ENCODE measurements around the gene SMIM22. TPM values are rescaled to one million over a fixed set of nuclear protein-coding genes. Genes with fewer than 3 reads are reported as not detected.

The SMIM22 gene, protein sequence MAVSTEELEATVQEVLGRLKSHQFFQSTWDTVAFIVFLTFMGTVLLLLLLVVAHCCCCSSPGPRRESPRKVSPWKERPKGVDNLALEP
- total RNA-seq: not detected

DNA sequence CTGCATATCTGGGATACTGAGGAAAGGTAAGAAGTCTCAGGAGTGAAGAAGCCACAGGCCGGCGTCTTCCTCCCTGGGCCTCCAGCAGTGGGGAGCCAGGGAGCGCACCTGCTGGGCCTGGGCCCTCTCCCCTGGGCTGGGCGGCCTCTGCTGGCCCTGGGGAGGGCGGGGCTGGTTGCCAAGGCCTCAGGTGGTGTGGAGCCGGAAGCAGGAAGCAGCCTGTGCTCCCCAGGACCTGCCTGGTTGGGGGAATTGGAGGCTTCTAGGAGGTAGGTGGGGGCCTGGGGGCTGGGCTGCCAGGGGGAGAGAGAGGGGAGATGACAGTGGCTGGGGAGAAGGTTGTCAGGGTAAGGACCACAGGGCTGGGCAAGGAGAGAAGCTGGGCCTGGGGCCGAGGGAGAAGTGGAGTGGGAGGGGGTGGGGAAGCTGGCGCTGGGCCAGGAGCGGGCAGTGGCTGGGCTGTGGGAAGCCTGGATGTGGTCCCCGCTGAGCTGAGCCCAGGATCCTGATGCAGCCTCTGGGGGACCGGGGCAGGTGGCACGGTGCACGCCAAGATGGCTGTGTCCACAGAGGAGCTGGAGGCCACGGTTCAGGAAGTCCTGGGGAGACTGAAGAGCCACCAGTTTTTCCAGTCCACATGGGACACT lies at the start of gene SMIM22:
TSS of gene SMIM22 (plus strand) at position 189 of the 647 bp plus-strand sequence. CDS start at position 555, 366 bp downstream.
- no peak for DNase-seq

DNA sequence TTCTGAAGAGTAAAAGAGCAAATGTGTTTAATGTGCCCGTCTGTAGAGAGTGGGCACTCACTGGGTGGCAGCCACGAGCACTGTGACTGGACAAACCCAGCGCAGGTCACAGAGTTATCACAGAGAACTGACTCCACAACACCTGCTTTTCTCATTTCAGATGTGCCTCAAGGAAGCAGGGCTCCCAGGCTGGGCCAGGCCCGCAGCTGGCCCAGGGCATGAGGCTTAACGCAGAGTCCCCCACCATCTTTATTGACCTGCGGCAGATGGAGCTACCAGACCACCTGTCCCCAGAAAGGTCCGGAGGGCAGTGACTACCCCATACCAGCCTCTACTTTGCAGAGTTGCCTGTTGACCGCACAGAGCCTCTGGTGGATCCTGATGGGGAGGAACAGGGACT lies 49.0 kb upstream of the SMIM22 start:
- no peak for DNase-seq

DNA sequence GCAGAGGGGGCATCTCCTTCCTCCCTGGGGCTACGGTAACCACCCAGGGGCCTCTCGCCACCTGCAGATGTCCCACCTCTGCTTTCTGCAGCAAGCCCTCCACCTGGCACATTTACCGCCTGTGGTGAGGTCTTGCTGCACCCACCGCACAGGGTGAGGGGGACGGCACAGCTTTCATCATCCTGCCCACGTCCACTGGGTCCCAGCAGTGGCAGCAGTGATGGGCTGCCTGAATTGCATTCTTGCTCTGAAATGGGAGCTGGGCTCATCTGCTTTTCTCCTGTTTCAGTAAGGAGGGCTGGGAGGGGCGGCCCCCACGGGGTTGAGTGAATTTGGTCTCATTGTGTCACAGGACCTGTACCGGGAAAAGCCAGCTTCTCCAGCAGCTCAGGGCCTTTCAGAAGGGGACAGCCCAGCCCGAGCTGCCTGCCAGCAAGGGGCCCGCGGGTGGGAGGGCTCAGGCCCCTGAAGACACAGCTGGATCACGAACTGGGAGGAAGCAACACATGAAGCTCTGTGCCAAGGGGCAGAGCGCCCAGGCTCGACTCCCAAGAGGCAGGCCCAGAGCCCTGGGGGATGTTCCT lies 48.1 kb upstream of the SMIM22 start:
- no peak for DNase-seq

DNA sequence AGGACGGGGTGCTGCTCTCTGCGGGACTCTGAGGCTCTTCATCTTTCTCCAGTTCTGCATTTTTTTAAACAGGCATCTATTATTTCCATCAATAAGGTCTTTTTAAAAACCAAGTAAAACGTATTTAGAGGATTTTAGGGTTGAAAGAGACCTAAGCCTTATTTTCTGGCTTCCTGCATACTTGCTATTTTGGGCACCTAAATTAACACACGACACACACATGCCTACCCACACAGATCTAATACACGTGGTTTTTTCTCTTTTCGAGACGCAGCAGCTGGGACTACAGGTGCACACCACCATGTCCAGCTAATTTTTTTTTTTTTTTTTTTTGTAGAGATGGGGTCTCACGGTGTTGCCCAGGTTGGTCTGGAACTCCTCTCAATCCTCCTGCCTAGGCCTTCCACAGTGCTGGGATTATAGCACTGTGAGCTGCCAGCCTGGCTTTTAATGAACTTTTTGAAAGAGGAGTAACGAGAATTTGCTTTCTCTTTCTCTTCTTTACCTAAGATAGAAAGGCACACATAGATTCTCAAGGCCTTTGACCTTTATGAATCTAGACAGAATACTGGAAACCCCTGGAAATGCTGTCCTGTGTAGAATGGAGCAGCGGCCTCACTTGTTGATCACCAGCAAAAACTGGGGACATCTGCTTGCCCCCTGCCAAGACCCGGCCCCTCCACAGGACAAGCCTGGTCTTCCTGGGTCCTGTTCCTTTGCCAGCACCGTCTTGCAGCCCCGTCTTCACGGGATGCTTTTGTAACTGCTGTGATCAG lies 47.1 kb upstream of the SMIM22 start:
- DNase-seq: no peak

DNA sequence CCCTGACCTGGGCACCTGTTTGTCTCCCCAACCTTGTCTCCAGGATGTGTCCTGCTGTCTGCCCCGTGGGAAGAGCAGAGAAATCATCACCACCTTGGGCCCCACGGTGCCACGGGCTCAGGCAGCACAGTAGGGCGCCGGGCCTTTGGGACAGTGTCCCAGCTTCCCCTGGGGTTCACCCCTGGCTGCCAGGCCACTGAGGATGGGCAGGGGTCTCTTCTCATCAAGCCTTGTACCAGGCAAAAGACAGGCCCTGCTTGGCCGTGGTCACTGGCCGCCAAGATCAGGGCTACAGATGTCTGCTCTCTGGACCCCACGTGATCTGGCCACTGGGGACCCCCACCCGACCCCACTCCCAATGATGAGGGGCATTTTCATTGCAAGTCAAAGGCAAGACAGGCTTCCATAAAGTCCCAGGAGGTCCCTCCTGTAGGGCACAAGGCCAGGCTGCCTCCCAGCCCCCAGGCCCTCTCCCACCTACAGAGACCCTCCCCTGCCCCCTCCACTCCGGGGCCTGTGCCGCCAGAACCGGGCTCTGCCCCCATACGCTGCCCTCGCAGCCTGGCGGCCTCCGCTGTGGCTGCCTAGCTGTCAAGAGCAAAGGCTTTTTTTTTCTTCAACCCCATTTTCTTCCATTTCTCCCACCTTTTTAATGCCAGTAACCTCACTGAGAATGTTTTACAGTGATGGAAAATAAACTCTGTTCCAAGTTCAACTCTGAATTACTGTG lies 46.3 kb upstream of the SMIM22 start:
- no peak for DNase-seq

DNA sequence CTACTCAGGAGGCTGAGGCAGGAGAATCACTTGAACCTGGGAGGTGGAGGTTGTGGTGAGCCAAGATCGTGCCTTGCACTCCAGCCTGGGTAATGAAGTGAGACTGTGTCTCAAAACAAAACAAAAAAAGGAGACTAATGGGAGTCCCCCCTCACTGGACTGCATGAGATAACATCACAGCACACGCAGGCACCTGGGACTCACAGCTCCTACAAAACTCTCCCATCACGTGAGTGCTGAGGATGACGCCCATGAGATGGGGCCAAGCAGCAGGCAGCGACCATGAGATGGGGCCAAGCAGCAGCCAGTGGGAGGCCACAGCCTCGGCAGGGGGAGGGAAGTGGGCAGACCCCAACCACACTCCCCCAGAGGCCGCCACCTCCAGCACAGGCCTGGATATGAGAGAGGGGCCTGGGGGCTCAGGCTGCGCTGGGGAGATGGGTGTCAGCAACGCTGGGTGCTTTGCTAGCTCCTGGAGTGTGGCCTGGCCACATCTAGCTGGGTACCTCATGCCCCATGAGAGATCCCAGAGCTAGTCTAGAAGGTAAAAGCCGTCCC lies 45.4 kb upstream of the SMIM22 start:
- DNase-seq: no peak

DNA sequence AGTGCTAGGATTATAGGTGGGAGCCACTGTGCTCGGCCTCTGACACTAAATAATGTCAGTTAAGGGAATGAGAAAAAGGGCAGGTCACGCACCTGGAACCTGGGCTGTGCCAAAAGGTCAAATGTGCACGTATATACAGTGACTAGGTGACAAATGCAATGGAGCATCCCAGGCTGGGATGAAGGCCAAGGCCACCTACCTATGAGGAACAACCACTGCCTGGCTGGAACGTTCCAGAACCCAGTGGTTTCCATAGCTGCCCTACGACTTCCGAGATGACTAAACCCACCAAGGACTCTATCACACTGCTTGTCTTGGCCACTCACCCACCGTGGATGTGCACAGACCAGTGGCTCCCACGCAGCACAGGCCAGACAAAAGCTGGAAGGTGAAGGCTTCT lies 44.3 kb upstream of the SMIM22 start:
- DNase-seq: no peak

DNA sequence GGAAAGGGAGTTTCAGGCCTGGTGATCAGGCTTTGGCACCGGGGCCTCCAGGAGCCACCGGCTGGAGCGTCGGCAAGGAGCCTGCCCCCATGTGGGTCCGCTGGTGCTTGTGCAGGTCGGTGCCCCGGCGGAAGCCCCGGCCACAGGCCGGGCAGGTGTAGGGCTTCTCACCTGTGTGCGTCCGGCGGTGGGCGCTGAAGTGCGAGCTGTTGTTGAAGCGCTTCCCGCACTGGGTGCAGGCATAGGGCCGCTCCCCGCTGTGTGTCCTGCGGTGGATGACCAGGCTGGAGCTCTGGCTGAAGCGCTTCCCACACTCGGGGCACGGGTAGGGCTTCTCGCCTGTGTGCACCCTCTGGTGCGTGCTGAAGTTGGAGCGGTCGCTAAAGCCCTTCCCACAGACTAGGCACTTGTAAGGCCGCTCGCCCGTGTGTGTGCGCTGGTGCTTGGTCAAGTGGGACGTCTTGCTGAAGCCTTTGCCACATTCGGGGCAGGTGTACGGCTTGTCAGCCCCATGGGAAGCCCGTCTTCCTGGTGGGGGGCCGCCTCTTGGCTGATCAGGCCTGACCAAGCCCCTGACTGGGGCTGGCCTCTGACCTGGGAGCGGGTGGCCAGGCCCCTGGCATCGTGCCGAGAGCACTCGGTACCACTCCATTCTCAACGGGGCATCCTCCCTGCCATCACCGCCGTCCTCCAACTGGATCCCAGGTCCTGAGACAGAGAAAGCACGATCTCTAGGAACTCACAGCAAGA lies 42.6 kb upstream of the SMIM22 start:
- no peak for DNase-seq

DNA sequence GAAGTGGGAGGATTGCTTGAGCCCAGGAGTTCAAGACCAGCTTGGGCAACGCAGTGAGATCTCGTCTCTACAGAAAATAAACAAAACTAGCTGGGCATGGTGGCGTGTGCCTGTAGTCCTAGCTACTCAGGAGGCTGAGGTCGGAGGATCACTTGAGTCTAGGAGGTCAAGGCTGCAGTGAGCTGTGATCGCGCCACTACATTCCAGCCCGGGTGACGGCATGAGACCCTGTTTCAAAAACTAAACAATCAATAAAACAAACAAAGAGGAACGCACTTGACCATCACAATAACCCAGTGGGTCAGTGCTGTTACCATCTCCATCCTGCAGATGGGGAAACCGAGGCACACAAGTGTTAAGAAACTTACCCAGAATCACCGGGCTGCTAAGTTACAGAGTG lies 41.9 kb upstream of the SMIM22 start:
- DNase-seq: no peak

DNA sequence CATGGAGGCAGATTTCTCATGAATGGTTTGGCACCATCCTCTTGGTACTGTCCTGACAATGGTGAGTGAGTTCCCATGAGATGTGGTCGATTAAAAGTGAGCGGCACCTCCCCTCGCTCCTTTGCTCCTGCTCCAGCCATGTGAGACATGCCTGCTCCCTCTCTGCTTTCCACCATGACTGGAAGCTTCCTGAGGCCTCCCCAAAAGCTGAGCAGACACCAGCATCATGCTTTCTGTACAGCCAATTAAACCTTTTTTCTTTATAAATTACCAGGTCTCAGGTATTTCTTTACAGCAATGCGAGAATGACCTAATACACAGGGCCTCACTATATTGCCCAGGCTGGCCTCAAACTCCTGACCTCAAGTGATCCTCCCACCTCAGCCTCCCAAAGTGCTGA lies 40.3 kb upstream of the SMIM22 start:
- DNase-seq: no peak

DNA sequence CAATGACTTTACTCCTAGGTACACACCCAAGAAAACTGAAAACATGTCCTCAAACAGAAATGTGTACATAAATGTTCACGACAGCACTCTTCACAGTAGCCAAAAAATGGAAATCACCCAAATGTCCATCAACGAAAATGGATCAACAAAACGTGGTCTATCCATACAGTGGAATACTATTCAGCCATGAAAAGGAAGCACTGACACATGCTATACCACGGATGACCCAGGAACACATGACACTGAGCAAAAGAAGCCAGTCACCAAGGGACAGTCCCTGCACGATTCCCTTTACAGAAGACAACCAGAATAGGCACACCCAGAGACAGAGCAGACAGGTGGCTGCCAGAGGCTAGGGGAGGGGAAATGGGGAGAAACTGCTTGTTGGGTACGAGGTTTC lies 39.5 kb upstream of the SMIM22 start:
- no peak for DNase-seq

DNA sequence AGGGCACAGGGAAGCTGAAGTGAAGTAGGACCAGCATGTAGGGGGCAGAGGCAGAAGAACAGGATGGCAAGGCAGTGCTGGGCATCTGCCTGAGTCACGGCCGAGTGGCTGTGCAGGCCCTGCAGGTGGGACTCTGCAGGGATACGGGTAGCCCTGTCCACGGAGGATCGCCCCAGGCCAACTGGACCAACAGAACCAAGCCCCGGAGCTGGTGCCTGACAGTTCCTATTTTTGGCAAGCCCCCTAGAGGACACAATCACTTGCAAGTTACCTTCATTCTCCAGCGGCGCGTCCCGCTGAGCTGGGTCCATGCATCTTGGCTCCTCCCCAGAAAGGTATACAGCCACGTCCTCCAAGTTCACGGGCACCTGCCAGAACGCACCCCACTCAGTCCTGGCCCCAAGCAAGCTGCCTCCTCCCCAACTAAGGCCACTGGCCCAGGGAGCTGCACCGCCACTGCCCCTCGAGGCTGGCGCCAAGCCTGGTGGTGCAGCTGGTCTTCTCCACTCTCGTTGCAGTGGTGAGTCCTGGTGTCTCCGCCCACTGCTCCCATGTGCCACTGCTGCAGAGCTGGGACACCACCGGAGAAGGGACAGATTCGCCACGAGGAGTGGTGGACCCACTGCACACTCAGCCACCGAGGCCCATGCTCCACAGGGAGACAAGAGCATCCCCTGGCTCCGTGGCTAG lies 34.8 kb upstream of the SMIM22 start:
- DNase-seq: no peak

DNA sequence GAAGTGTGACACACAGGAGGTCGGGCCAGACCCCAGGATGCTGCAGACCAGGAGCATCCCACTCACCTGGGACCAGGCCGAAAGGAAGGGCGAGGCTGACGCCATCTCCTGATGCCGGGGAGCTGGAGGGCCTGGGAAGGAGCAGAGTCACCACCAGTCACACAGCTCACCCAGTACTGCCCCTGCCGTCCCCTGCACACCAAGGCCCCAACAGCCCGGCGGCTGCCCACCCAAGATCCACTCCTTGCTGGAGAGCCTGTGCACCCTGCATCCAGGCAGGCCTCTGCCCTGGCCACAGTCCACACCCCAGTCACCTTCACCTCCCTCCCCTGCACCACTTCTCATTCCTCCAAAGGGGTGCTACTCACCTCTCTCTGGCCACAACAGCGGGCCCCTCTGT lies 33.0 kb upstream of the SMIM22 start:
- no peak for DNase-seq

DNA sequence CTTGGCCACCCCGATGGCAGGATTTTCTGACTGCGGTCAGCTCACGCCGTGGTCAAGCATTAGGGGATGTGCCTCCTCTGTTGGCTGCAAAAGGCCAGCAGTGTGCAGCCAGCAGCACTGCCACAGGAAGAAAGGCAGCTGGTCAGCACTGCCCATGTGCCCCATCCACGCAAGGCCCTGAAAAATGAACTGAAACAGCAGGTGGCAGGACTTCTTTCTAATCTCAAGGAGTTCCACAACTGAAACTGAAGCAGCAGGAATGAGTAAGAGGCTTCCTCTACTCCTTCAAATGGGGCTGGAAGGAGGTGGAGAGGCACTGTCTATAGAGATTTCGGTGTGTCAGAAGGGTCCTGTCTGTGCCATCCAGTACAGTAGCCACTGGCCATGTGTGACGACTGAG lies 31.4 kb upstream of the SMIM22 start:
- no peak for DNase-seq

DNA sequence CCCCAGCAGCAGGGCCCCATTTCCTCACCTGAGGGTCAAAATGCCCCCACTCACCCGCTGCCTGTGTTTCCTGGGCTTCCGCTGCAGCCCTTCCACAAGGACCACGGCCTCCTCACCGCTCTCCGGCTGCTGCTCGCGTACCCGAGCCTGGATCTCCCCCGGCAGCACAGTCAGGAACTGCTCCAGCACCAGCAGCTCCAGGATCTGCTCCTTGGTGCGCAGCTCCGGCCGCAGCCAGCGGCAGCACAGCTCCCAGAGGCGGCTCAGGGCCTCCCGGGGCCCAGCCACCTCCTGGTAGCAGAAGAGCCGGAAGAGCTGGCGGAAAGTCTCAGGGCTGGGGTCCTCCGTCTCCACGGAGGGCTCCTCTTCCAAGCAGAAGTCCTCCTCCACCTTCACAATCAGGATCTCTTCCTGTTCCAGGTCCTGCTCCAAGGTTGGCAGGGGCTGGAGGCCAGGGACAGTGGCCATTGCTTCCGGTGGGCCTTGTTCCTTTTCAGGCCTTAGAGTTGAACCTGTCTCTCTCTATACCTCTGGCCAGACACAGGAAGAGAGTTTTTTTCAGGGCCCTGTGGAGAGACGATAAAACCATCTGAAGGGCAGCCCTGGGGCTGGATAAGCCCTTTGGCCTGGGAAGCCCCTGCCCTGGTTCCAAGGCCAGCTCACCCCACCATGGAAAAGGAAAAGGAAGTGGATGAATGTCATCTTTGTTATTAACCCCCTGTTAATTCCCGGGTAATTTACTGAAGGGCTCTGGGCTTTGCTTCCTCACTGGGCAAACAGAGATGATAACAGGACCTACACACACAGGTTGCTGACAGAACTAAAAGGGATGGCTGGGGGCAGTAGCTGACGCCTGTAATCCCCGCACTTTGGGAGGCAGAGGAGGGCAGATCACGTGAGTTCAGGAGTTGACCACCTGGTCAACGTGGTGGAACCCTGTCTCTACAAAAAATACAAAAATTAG lies 29.4 kb upstream of the SMIM22 start:
- DNase-seq: no peak

DNA sequence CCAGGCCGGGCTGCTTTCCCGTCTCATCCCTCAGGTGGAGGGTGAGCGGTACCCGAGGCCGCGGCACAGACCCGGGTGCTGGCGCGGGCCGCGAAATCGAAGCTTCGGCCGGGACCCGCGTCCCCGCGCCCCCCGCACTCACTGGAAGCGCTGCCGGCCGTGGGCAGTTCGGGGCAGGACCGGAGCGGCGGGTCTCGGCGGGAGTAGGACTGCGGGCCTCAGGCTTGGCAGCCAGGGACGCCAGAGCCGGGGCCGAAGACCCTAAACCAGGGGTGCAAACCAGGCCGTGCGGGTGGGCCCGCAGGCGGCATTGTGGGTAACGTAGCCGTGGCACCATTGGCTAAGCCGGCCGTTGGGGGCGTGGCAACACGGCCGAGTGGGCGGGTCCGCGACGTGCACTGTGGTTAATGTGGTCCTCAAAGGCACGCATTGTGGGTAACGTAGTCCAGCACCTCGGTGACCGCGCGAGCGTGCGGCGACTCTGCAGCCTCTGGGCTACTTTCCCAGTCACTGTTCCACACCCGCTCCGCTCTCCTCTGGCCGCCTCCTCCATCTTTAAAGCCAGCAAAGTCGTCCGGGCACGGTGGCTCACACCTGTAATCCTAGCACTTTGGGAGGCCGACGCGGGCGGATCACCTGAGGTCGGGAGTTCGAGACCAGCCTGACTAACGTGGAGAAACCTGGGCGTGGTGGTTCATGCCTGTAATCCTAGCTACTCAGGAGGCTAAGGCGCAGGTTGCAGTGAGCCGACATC lies 28.1 kb upstream of the SMIM22 start, which contains the start of gene ZNF500:
TSS of gene ZNF500 (minus strand) at position 288 of the 754 bp plus-strand sequence. CDS start 1,184 bp downstream, outside the sequence.
- DNase-seq: peak; percentile 94

DNA sequence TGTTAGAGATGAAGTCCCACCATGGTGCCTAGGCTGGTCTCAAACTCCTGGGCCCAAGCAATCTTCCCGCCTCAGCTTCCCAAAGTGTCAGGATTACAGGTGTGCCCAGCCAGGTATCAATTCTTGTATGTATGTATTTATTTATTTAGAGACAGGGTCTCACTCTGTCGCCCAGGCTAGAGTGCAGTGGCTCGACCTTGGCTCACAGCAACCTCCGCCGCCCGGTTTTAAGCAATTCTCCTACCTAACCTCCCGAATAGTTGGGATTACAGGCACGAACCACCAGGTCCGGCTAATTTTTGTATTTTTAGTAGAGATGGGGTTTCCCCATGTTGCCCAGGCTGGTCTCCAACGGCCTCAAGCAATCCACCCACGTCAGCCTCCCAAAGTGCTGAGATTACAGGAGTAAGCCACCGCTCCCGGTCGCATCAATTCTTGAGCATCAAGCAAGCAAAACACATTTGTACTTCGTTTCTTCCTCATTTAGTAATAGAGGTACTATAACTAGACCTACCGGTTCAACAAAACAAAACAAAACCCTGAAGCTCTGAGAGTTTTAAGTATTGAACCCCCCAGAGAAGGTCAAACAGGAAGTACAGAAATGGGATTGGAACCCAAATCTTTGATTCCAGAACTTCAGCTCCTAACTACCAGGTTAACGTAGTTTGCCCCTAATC lies 27.2 kb upstream of the SMIM22 start:
- no peak for DNase-seq

DNA sequence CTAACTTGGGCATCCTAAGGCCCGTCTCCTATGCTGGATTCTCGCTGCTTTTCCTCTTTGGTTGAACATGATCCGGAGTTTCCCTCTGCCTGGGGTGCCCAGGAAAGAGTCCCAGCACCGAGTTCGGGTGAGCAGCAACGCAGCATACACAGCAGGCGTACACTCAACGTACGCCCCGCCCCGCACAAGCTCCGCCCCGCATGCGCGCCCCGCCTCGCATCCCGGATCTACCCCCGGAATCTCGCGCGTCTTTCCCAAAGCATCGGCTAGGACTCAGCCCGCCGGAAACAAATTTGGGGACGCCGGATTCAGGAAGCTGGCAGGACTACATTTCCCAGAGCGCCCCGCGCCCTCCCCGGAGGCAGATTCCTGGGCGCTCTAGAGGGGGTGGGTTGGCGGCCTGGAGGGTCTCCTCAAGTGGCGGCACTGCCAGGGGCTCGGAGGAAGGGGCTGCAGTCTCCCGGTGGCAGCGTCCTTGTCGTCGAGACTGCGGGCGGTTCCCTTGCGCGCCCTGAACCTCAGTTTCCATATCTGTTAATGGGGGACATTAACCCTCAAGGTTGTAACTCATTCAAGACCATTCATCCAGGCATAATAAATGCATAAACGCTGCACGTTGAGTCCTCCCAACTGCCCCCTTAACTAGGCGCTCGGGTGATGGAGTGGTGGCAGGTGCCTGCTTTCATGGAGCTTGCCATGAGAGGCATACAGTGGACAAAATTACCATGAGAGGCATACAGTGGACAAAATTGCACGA lies 26.4 kb upstream of the SMIM22 start:
- peak; percentile 70 for DNase-seq
